A549 (cell line): ENCODE measurements around the gene TSHR. TPM values are rescaled to one million over a fixed set of nuclear protein-coding genes. Genes with fewer than 3 reads are reported as not detected.

ENCODE experiments used
- ATAC-seq, 2 experiments: fragments of 200-7000 bp in 1 of 2; fragments of >200 bp in 1 of 2; cut with Nextera tagmentation in 1 of 2; cut with Tn5 transposase in 1 of 2; 3 replicates each; pipeline versions ENCODE4 v1.8.0 to v1.9.1; 2018 to 2020; ENCODE audit warnings: mild to moderate bottlenecking in 1 of 2, moderate library complexity in 1 of 2
- CTCF ChIA-PET: fragments of 300-600 bp; sonication (Branson Sonifier 250); formaldehyde crosslinking; extraction: SDS; loops from one replicate; lab custom pipeline; 2021; ENCODE audit warnings: antibody characterized with exemption, inconsistent platforms; lab: Yijun Ruan, JAX
- POLR2A ChIA-PET: fragments of 350-600 bp; formaldehyde crosslinking; extraction: SDS; loops from one replicate; lab custom pipeline; 2021; ENCODE audit warnings: antibody characterized with exemption, inconsistent platforms; lab: Yijun Ruan, JAX
- DNase-seq, 2 experiments: peaks; one replicate each; pipeline versions ENCODE4 v3.0.0 to v3.0.0-alpha.2; 2011 to 2016; ENCODE audit warnings: low read depth in 1 of 2, low spot score in 1 of 2
- FAIRE-seq: peaks from 2 replicates; lab custom pipeline; 2011; peaks lifted over from hg19 to GRCh38; lab: Jason Lieb, UNC
- H3K27ac ChIP-seq, 2 experiments: fragments of >200 bp; sonication (Bioruptor Twin); formaldehyde crosslinking; 3 replicates each; pipeline ENCODE4 v1.5.1; 2016 to 2017
- H3K4me1 ChIP-seq: fragments of >200 bp; sonication (Bioruptor Twin); formaldehyde crosslinking; 3 replicates; pipeline ENCODE4 v1.6.1; 2016
- H3K4me2 ChIP-seq: fragments of >200 bp; sonication (Bioruptor Twin); formaldehyde crosslinking; 3 replicates; pipeline ENCODE4 v1.6.1; 2016
- H3K4me3 ChIP-seq: fragments of >200 bp; sonication (Bioruptor Twin); formaldehyde crosslinking; 3 replicates; pipeline ENCODE4 v1.5.1; 2016
- H3K9me3 ChIP-seq: fragments of >200 bp; sonication (Bioruptor Twin); formaldehyde crosslinking; 3 replicates; pipeline ENCODE4 v1.6.1; 2016
- ATOH8 ChIP-seq: fragments of 250-450 bp; sonication (Bioruptor Pico); IDR thresholded peaks from 2 replicates; pipeline ENCODE4 v1.5.0; 2020; ENCODE audit warnings: low read depth, mild to moderate bottlenecking, moderate library complexity
- BHLHE40 ChIP-seq: IDR thresholded peaks from 2 replicates; pipeline ENCODE4 v1.6.1; 2012; ENCODE audit warnings: low read depth, low read length, inconsistent platforms
- CHD2 ChIP-seq: fragments of 150-350 bp; IDR thresholded peaks from 2 replicates; pipeline ENCODE4 v1.6.1; 2014; ENCODE audit warnings: low read length; ENCODE audit not compliant: partially characterized antibody
- CHD4 ChIP-seq: fragments of 200-600 bp; sonication (generic); IDR thresholded peaks from 2 replicates; pipeline ENCODE4 v1.6.1; 2016; ENCODE audit warnings: antibody characterized with exemption, mild to moderate bottlenecking, borderline replicate concordance
- EHMT2 ChIP-seq: fragments of 200-600 bp; sonication (generic); IDR thresholded peaks from 2 replicates; pipeline ENCODE4 v1.6.1; 2016; ENCODE audit warnings: antibody characterized with exemption, low read depth, mild to moderate bottlenecking, moderate library complexity
- ELK1 ChIP-seq: fragments of 150-350 bp; IDR thresholded peaks from 2 replicates; pipeline ENCODE4 v1.6.1; 2014; ENCODE audit warnings: low read depth, mild to moderate bottlenecking, low read length
- FOXS1 ChIP-seq: fragments of 250-450 bp; sonication (Bioruptor Pico); IDR thresholded peaks from 2 replicates; pipeline ENCODE4 v1.5.0; 2020; ENCODE audit warnings: mild to moderate bottlenecking, moderate library complexity
- GATA3 ChIP-seq: IDR thresholded peaks from 2 replicates; pipeline ENCODE4 v1.6.1; 2012; ENCODE audit warnings: borderline replicate concordance
- HMGXB4 ChIP-seq: fragments of 250-450 bp; sonication (Bioruptor Pico); IDR thresholded peaks from 2 replicates; pipeline ENCODE4 v1.5.0; 2021; ENCODE audit warnings: mild to moderate bottlenecking, moderate library complexity, borderline replicate concordance
- HOXB13 ChIP-seq: fragments of 250-450 bp; sonication (Bioruptor Pico); IDR thresholded peaks from 2 replicates; pipeline ENCODE4 v1.5.0; 2020; ENCODE audit warnings: low read depth, mild to moderate bottlenecking, moderate library complexity
- JUN ChIP-seq, 2 experiments: fragments of >200 bp; sonication (Bioruptor Twin); formaldehyde crosslinking; IDR thresholded peaks; 2 replicates in 1 of 2; 3 replicates in 1 of 2; pipeline ENCODE4 v1.6.1; 2016 to 2017
- MAZ ChIP-seq: fragments of 150-350 bp; IDR thresholded peaks from 2 replicates; pipeline ENCODE4 v1.6.1; 2014; ENCODE audit warnings: antibody characterized with exemption, low read depth, low read length, borderline replicate concordance
- NFE2L2 ChIP-seq: fragments of 150-350 bp; conservative IDR thresholded peaks from 2 replicates; pipeline ENCODE4 v1.6.1; 2014; ENCODE audit warnings: low read length
- NR3C1 ChIP-seq: fragments of >200 bp; sonication (Bioruptor Twin); formaldehyde crosslinking; IDR thresholded peaks from 3 replicates; pipeline ENCODE4 v1.6.1; 2017
- POLR2A ChIP-seq: IDR thresholded peaks from 2 replicates; pipeline ENCODE4 v1.6.1; 2012; ENCODE audit warnings: mild to moderate bottlenecking, low read length
- RARB ChIP-seq: fragments of 250-450 bp; sonication (Bioruptor Pico); IDR thresholded peaks from 2 replicates; pipeline ENCODE4 v1.8.0; 2021; ENCODE audit warnings: mild to moderate bottlenecking, moderate library complexity
- RFX5 ChIP-seq: fragments of 450-650 bp; IDR thresholded peaks from 2 replicates; pipeline ENCODE4 v1.7.1; 2014; ENCODE audit warnings: antibody characterized with exemption, mild to moderate bottlenecking, moderate library complexity
- SMC3 ChIP-seq: fragments of >200 bp; sonication (Bioruptor Twin); formaldehyde crosslinking; IDR thresholded peaks from 3 replicates; pipeline ENCODE4 v1.6.1; 2018; ENCODE audit warnings: inconsistent platforms
- TFCP2L1 ChIP-seq: fragments of 250-450 bp; sonication (Bioruptor Pico); IDR thresholded peaks from 2 replicates; pipeline ENCODE4 v1.5.0; 2021; ENCODE audit warnings: mild to moderate bottlenecking
- WGBS: methylation state at CpG from one replicate; pipeline ENCODE4 v1.1.6; 2017; ENCODE audit errors: missing lambda C conversion rate; 5-methylcytosine and 5-hydroxymethylcytosine counted together
- polyA plus RNA-seq, 4 experiments: library from polyadenylated mRNA; depleted of rRNA in 3 of 4; stranded (reverse); fragments of >200 nt; fragmentation: RNase III in 1 of 4; extraction: RNeasy Plus Mini Kit Qiagen cat#74134 plus additional on column Dnase treatment in 1 of 4; gene quantifications; 2 replicates in 3 of 4; 3 replicates in 1 of 4; pipeline ENCODE4 v1.2.3, GENCODE V29; 2011 to 2017
- TF ChIP-seq, protein P1 (sequence below): IDR thresholded peaks from 2 replicates; pipeline ENCODE4 v1.6.1; 2012
- TF ChIP-seq, protein P2 (sequence below): IDR thresholded peaks from 2 replicates; pipeline ENCODE4 v1.6.1; 2012
- TF ChIP-seq, protein P3 (sequence below): fragments of 450-650 bp; IDR thresholded peaks from 2 replicates; pipeline ENCODE4 v1.6.1; 2014; ENCODE audit warnings: antibody characterized with exemption

Gene TSHR
- polyA plus RNA-seq, 2 of the 4 experiments (the other 2 are of a cell fraction), result not detected

DNA sequence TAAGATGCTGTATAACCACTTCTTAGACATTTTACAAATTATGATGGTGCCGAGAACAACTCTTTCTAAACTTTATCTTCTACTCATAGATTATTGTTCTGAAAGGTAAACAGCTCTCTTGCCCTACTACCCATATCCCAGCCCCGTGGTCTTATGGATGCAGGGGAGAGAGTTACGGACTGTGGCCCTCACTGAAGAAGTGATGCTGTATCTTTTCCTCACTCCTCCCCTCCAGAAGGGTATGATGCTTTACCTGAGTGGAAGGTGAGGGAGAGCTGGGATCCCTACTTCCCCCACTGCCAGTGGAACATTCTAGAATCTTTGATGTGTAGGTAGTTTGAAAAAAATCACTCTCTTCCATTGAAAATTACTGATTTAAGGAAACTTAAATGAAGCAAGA is 3.5 kb downstream of the TSHR start:
- no peaks in the 10 kb centered on the region for H3K4me1 ChIP-seq
- TF ChIP-seq SMC3 (no peak), CHD4 (no peak), ATOH8 (no peak), JUN (IDR thresholded peaks at IDR 0.05) (no peak), BHLHE40 (no peak), ELK1 (no peak), TFCP2L1 (CRISPR knock-in tag) (no peak), NR3C1 (no peak), HMGXB4 (no peak), HOXB13 (CRISPR knock-in tag) (no peak), CHD2 (no peak), RARB (CRISPR knock-in tag) (no peak), MAZ (no peak), RFX5 (no peak), EHMT2 (no peak)
- TF ChIP-seq, protein P1, sequence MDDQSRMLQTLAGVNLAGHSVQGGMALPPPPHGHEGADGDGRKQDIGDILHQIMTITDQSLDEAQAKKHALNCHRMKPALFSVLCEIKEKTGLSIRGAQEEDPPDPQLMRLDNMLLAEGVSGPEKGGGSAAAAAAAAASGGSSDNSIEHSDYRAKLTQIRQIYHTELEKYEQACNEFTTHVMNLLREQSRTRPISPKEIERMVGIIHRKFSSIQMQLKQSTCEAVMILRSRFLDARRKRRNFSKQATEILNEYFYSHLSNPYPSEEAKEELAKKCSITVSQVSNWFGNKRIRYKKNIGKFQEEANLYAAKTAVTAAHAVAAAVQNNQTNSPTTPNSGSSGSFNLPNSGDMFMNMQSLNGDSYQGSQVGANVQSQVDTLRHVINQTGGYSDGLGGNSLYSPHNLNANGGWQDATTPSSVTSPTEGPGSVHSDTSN, result no peak
- TF ChIP-seq, protein P2, sequence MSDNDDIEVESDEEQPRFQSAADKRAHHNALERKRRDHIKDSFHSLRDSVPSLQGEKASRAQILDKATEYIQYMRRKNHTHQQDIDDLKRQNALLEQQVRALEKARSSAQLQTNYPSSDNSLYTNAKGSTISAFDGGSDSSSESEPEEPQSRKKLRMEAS, result no peak
- TF ChIP-seq, all 56 proteins: peak for 0
- 44% methylated on average over 3 of the region's 3 CpGs for WGBS
- CTCF ChIA-PET, result interaction anchor here (0.9 to 1.8 kb wide), 4 partner anchors 9 to 25 kb away, joined by 3 to 4 read pairs (median 4); no protein-coding TSS in a partner anchor
- no peak for ATAC-seq
- Histone ChIP-seq H3K4me2 (no peak overlapping the region), H3K4me3 (no peak overlapping the region), H3K27ac (no peak overlapping the region), H3K9me3 (no peaks in the 10 kb centered on the region)
- POLR2A ChIA-PET, result no interaction called here
- FAIRE-seq, result no peak
- no peak for DNase-seq

DNA sequence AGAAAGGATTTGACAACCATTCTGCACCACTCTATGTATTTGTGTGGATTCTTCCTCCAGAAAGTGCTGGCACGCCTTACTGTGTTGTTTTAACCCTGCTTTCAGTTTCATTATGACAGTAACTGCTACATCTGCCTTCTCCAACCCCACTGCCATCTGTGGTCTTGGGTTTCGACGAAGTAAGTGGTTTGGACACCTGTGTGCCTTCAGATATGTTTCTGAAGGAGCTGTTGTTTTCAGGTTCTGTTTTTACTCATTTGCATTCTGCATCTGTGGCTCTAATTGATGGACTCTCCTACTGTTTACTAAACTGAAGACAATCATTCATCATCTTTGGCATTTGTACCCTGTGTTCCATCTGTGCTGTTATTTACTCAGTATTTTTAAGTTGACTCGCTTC is 4.1 kb downstream of the TSHR start:
- CTCF ChIA-PET, result interaction anchor here (0.9 to 2.4 kb wide), 6 partner anchors 9 to 78 kb away, joined by 3 to 8 read pairs (median 4); no protein-coding TSS in a partner anchor
- FAIRE-seq, result no peak
- no peak for TF ChIP-seq FOXS1
- no peak for TF ChIP-seq HOXB13 (CRISPR knock-in tag)
- TF ChIP-seq RFX5, result no peak
- no peak for TF ChIP-seq POLR2A
- no peak for TF ChIP-seq NFE2L2
- no peak for TF ChIP-seq ELK1
- TF ChIP-seq, protein P3, sequence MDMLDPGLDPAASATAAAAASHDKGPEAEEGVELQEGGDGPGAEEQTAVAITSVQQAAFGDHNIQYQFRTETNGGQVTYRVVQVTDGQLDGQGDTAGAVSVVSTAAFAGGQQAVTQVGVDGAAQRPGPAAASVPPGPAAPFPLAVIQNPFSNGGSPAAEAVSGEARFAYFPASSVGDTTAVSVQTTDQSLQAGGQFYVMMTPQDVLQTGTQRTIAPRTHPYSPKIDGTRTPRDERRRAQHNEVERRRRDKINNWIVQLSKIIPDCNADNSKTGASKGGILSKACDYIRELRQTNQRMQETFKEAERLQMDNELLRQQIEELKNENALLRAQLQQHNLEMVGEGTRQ, result no peak
- TF ChIP-seq GATA3, result no peak
- TF ChIP-seq, all 56 proteins: peak for 0
- DNase-seq (no peak), ATAC-seq (no peak)
- POLR2A ChIA-PET, result no interaction called here
- Histone ChIP-seq H3K9me3 (no peaks in the 10 kb centered on the region), H3K27ac (no peak overlapping the region), H3K4me1 (no peaks in the 10 kb centered on the region), H3K4me2 (no peak overlapping the region), H3K4me3 (no peak overlapping the region)
- WGBS, result 28% methylated on average over 4 of the region's 4 CpGs
